HG03139 (cell line): ENCODE measurements around the gene SH3BGRL.

Experiments used
- ATAC-seq: cut with Tn5 transposase; IDR thresholded peaks from one replicate; pipeline ENCODE4 v1.9.1; 2021; ENCODE audit not compliant: unreplicated experiment

SH3BGRL gene

GRCh38 chrX:81201671-81202455, at the start of gene SH3BGRL, which contains the start of gene HMGN5:
Gene SH3BGRL, plus strand, starts transcription at chrX:81202102. Its CDS starts 99 bp downstream, at chrX:81202201.
Gene HMGN5, minus strand, starts transcription at chrX:81201913. Its CDS starts 80,364 bp downstream, at chrX:81121549.
- peak; percentile 95 for ATAC-seq

GRCh38 chrX:81168391-81168790, 33.5 kb upstream of the SH3BGRL start:
- ATAC-seq: no peak

GRCh38 chrX:81174286-81174685, 27.6 kb upstream of the SH3BGRL start:
- no peak for ATAC-seq

- ATAC-seq: no peak
Measured at GRCh38 chrX:81195259-81195658, 6.6 kb upstream of the SH3BGRL start.

GRCh38 chrX:81195712-81196111, 6.2 kb upstream of the SH3BGRL start:
- ATAC-seq: peak; percentile 75

- no peak for ATAC-seq
Measured at GRCh38 chrX:81201071-81201470, 831 bp upstream of the SH3BGRL start.

GRCh38 chrX:81202456-81202819, 536 bp downstream of the SH3BGRL start:
- ATAC-seq: no peak

GRCh38 chrX:81202943-81203342, 1.0 kb downstream of the SH3BGRL start:
- ATAC-seq: no peak

GRCh38 chrX:81205551-81205950, 3.6 kb downstream of the SH3BGRL start:
- ATAC-seq: no peak

- ATAC-seq: no peak
Measured at GRCh38 chrX:81206476-81206875, 4.6 kb downstream of the SH3BGRL start.

GRCh38 chrX:81208916-81209315, 7.0 kb downstream of the SH3BGRL start:
- ATAC-seq: no peak

GRCh38 chrX:81215685-81216084, 13.8 kb downstream of the SH3BGRL start:
- no peak for ATAC-seq

GRCh38 chrX:81229229-81229628, 27.3 kb downstream of the SH3BGRL start:
- ATAC-seq: no peak

- no peak for ATAC-seq
Measured at GRCh38 chrX:81229901-81230300, 28.0 kb downstream of the SH3BGRL start.

- ATAC-seq: no peak
Measured at GRCh38 chrX:81231476-81231875, 29.6 kb downstream of the SH3BGRL start.

GRCh38 chrX:81232218-81232617, 30.3 kb downstream of the SH3BGRL start:
- ATAC-seq: no peak

GRCh38 chrX:81237516-81237915, 35.6 kb downstream of the SH3BGRL start:
- no peak for ATAC-seq

GRCh38 chrX:81238166-81238565, 36.3 kb downstream of the SH3BGRL start:
- no peak for ATAC-seq

GRCh38 chrX:81240701-81241331, 38.9 kb downstream of the SH3BGRL start:
- ATAC-seq: no peak

- ATAC-seq: no peak
Measured at GRCh38 chrX:81241753-81242152, 39.9 kb downstream of the SH3BGRL start.

GRCh38 chrX:81255876-81256275, 54.0 kb downstream of the SH3BGRL start:
- ATAC-seq: no peak

- ATAC-seq: no peak
Measured at GRCh38 chrX:81257817-81258216, 55.9 kb downstream of the SH3BGRL start.
